NB4 (cell line): Measurements from ENCODE around the gene GSK3B.

Source experiments
- POLR2A ChIP-seq: IDR thresholded peaks from 2 replicates; pipeline ENCODE4 v1.6.1; 2011; ENCODE audit warnings: mild to moderate bottlenecking; ENCODE audit not compliant: insufficient read length; ENCODE audit errors: extremely low read depth
- TF ChIP-seq, protein P1 (sequence below): IDR thresholded peaks from one replicate; pipeline ENCODE4 v1.5.1; 2012; ENCODE audit warnings: low read depth, low read length

GRCh38 chr3:120090422-120090821 lies 3.8 kb downstream of the GSK3B start:
- TF ChIP-seq, protein P1, sequence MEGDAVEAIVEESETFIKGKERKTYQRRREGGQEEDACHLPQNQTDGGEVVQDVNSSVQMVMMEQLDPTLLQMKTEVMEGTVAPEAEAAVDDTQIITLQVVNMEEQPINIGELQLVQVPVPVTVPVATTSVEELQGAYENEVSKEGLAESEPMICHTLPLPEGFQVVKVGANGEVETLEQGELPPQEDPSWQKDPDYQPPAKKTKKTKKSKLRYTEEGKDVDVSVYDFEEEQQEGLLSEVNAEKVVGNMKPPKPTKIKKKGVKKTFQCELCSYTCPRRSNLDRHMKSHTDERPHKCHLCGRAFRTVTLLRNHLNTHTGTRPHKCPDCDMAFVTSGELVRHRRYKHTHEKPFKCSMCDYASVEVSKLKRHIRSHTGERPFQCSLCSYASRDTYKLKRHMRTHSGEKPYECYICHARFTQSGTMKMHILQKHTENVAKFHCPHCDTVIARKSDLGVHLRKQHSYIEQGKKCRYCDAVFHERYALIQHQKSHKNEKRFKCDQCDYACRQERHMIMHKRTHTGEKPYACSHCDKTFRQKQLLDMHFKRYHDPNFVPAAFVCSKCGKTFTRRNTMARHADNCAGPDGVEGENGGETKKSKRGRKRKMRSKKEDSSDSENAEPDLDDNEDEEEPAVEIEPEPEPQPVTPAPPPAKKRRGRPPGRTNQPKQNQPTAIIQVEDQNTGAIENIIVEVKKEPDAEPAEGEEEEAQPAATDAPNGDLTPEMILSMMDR: no peak
- TF ChIP-seq POLR2A: no peak
